Upper lobe of left lung (tissue), 6 donors: ENCODE data around the gene RNF224. TPM values are rescaled to one million over a fixed set of nuclear protein-coding genes. Genes with fewer than 3 reads are reported as not detected.

Experiments used
- ATAC-seq, 2 donors: fragments of 200-7000 bp; cut with Tn5 transposase; one replicate each; pipeline ENCODE4 v1.9.1; 2022; ENCODE audit warnings: mild to moderate bottlenecking in 2 of 2, moderate library complexity in 2 of 2; ENCODE audit not compliant: low FRiP score in 2 of 2
- DNase-seq, 2 donors: peaks; one replicate each; pipeline ENCODE4 v3.0.0-alpha.2; 2019 to 2020
- H3K27ac ChIP-seq, 4 donors: fragments of 200-600 bp; sonication (generic); one replicate each; pipeline ENCODE4 v1.5.1; 2016 to 2019
- H3K27me3 ChIP-seq, 4 donors: fragments of 200-600 bp; sonication (generic); one replicate each; pipeline ENCODE4 v1.5.1; 2017 to 2019
- H3K36me3 ChIP-seq, 4 donors: fragments of 200-600 bp; sonication (generic); one replicate each; pipeline ENCODE4 v1.5.1; 2016 to 2019
- H3K4me1 ChIP-seq, 4 donors: fragments of 200-600 bp; sonication (generic); one replicate each; pipeline ENCODE4 v1.5.1; 2018 to 2019
- H3K4me3 ChIP-seq, 4 donors: fragments of 200-600 bp; sonication (generic); one replicate each; pipeline ENCODE4 v1.5.1; 2017 to 2019; ENCODE audit warnings: mild to moderate bottlenecking in 2 of 4, moderate library complexity in 1 of 4
- H3K9me3 ChIP-seq, 4 donors: fragments of 200-600 bp; sonication (generic); one replicate each; pipeline ENCODE4 v1.5.1; 2018 to 2019
- CTCF ChIP-seq, 6 experiments: fragments of 450-650 bp in 4 of 6; fragments of 200-600 bp in 2 of 6; sonication (generic) in 2 of 6; IDR thresholded peaks; one replicate each; pipeline ENCODE4 v1.5.1; 2016 to 2019; ENCODE audit warnings: antibody characterized with exemption in 6 of 6
- EP300 ChIP-seq, 4 donors: sonication (generic); formaldehyde crosslinking; IDR thresholded peaks; one replicate each; pipeline ENCODE4 v1.5.1; 2017; ENCODE audit warnings: antibody characterized with exemption in 4 of 4, control low read depth in 2 of 4
- POLR2A ChIP-seq, 4 donors: fragments of 450-650 bp; IDR thresholded peaks; one replicate each; pipeline ENCODE4 v1.5.1; 2016 to 2017; ENCODE audit warnings: antibody characterized with exemption in 4 of 4, mild to moderate bottlenecking in 2 of 4
- POLR2AphosphoS5 ChIP-seq, 2 donors: sonication (generic); formaldehyde crosslinking; IDR thresholded peaks; one replicate each; pipeline ENCODE4 v1.5.1; 2017; ENCODE audit warnings: antibody characterized with exemption in 2 of 2
- WGBS, 2 donors: methylation state at CpG; one replicate each; pipeline ENCODE4 v1.1.5; 2017 to 2018; 5-methylcytosine and 5-hydroxymethylcytosine counted together
- total RNA-seq, 6 donors: library from RNA; depleted of rRNA in 4 of 6; stranded (reverse); fragments of >200 nt in 4 of 6; gene quantifications; one replicate each; pipeline versions ENCODE4 v1.1.0 to v1.2.1, GENCODE V29; 2016 to 2021
- donor health status: DM: no; HTN: no; CAD: no; lungs with moderate emphysema.
- donor health status: DM: no; HTN: yes; CAD: no; lungs with severe emphysema.

The RNF224 gene
- total RNA-seq, 6 donors from 2014 or later, result 0.46 to 0.59 (median 0.57) TPM; not detected in 3

GRCh38 chr9:137251490-137252268 lies 24.4 kb downstream of the RNF224 start:
- WGBS, 2 donors, result 88 to 92% methylated on average over 11 to 22 of the region's 22 CpGs
- DNase-seq (peak in 1 of 2 donors; percentile 74), ATAC-seq (no peak)
- H3K4me1 ChIP-seq, result peaks cover 18 to 35% (median 24%) of the 10 kb centered on the region in 4 donors
- H3K27me3 ChIP-seq, result no peaks in the 10 kb centered on the region
- H3K36me3 ChIP-seq, result peaks cover 0 to 5% (median 3%) of the 10 kb centered on the region in 4 donors
- H3K4me3 ChIP-seq, result no peak overlapping the region
- H3K27ac ChIP-seq, result no peak overlapping the region
- no peak for TF ChIP-seq POLR2AphosphoS5 (IDR thresholded peaks at IDR 0.05)
- H3K9me3 ChIP-seq, result no peaks in the 10 kb centered on the region

GRCh38 chr9:137252555-137253506 lies 25.5 kb downstream of the RNF224 start:
- WGBS, 2 donors, result 91 to 98% methylated on average over 17 to 33 of the region's 35 CpGs
- no peaks in the 10 kb centered on the region for H3K27me3 ChIP-seq
- H3K9me3 ChIP-seq, result no peaks in the 10 kb centered on the region
- peaks cover 23 to 34% (median 25%) of the 10 kb centered on the region in 4 donors for H3K4me1 ChIP-seq
- H3K36me3 ChIP-seq, result peaks cover 0 to 14% (median 9%) of the 10 kb centered on the region in 4 donors
- H3K4me3 ChIP-seq, result no peak overlapping the region
- ATAC-seq (no peak), DNase-seq (peak in 1 of 2 donors; percentile 80)
- TF ChIP-seq EP300 (IDR thresholded peaks at IDR 0.05) (no peak), POLR2A (IDR thresholded peaks at IDR 0.05) (no peak), POLR2AphosphoS5 (IDR thresholded peaks at IDR 0.05) (no peak), CTCF (IDR thresholded peaks at IDR 0.05) (no peak)
- H3K27ac ChIP-seq, result no peak overlapping the region

GRCh38 chr9:137253717-137254623 lies 26.7 kb downstream of the RNF224 start:
- 53 to 68% methylated on average over 6 to 21 of the region's 21 CpGs for WGBS, 2 donors
- no peak for TF ChIP-seq POLR2A (IDR thresholded peaks at IDR 0.05)
- no peak for TF ChIP-seq CTCF (IDR thresholded peaks at IDR 0.05)
- no peak for TF ChIP-seq EP300 (IDR thresholded peaks at IDR 0.05)
- no peak for TF ChIP-seq POLR2AphosphoS5 (IDR thresholded peaks at IDR 0.05)
- H3K4me3 ChIP-seq, result peak overlapping the region; percentile 64 to 100 (median 100)
- H3K9me3 ChIP-seq, result no peaks in the 10 kb centered on the region
- ATAC-seq (no peak), DNase-seq (peak in 1 of 2 donors; percentile 71)
- H3K27ac ChIP-seq, result peak overlapping the region; percentile 57 to 92 (median 80)
- H3K27me3 ChIP-seq, result no peaks in the 10 kb centered on the region
- H3K36me3 ChIP-seq, result peaks cover 2 to 23% (median 15%) of the 10 kb centered on the region in 4 donors
- peaks cover 23 to 30% (median 25%) of the 10 kb centered on the region in 4 donors for H3K4me1 ChIP-seq

GRCh38 chr9:137254624-137255447 lies 27.5 kb downstream of the RNF224 start, which contains the start of gene NELFB:
Gene NELFB (plus strand): TSS chr9:137255327.
- TF ChIP-seq CTCF (IDR thresholded peaks at IDR 0.05), result peak in 4 of 6 experiments; percentile 5 to 54 (median 11)
- TF ChIP-seq EP300 (IDR thresholded peaks at IDR 0.05), result no peak
- TF ChIP-seq POLR2AphosphoS5 (IDR thresholded peaks at IDR 0.05), result peak; percentile 33 to 67
- peak in 1 of 4 donors; percentile 77 for TF ChIP-seq POLR2A (IDR thresholded peaks at IDR 0.05)
- peak; percentile 94 to 100 for DNase-seq
- 5 to 15% methylated on average over 8 to 31 of the region's 105 CpGs for WGBS, 2 donors

More at GRCh38 chr9:137254624-137255447, 27.5 kb downstream of the RNF224 start, which contains the start of gene NELFB:
- Histone ChIP-seq H3K27ac (peak within 1 kb of the TSS; percentile 76 to 92 (median 84)), H3K4me3 (peak within 1 kb of the TSS; percentile 99 to 100 (median 100)), H3K27me3 (no peaks in the 10 kb centered on the region), H3K9me3 (no peaks in the 10 kb centered on the region), H3K4me1 (peaks cover 23 to 30% (median 25%) of the 10 kb centered on the region in 4 donors), H3K36me3 (peaks cover 2 to 27% (median 18%) of the 10 kb centered on the region in 4 donors)
- peak; percentile 89 to 96 for ATAC-seq
